ENCODE measurements around the gene AQR. TPM values are rescaled to one million over a fixed set of nuclear protein-coding genes. Genes with fewer than 3 reads are reported as not detected.

The AQR gene
- total and polyA plus RNA-seq, 2 of the 13 experiments (the other 11 are each of a cell fraction or from before 2014, with no cell fraction given): 18.7 to 31.3 TPM

GRCh38 chr15:34802371-34802770 lies 167.2 kb downstream of the AQR start:
- no peak overlapping the region for H3K4me2 ChIP-seq (ENCODE audit: low read depth, low read length)
- ChIA-PET CTCF (ENCODE audit: low intra/inter-chr PET ratio, low total read pairs) (no interaction called here), POLR2A (no interaction called here)
- ATAC-seq: no peak
- no peaks in the 10 kb centered on the region for H3K36me3 ChIP-seq (replicated peaks in 1 of 2; ENCODE audit: control insufficient read depth in 1 of 2, insufficient read depth in 2 of 2, low read length in 2 of 2)
- no peak for FAIRE-seq
- H3K27me3 ChIP-seq (ENCODE audit: control insufficient read depth in 1 of 2, insufficient read depth in 2 of 2, low read length in 2 of 2): peaks cover 0 to 22% of the 10 kb centered on the region in 2 experiments; a peak in 3 of 5 replicates
- H2AFZ ChIP-seq (ENCODE audit: low read length): no peak overlapping the region
- no TSS peak for BruUV-seq (replicated peaks)
- no peak overlapping the region for H3K27ac ChIP-seq (ENCODE audit: extremely low read length, insufficient read depth, low read length)
- H3K9ac ChIP-seq (ENCODE audit: insufficient read depth, low read depth, low read length): no peak overlapping the region
- no peaks in the 10 kb centered on the region for H4K20me1 ChIP-seq (ENCODE audit: insufficient read depth, low read length)
- H3K79me2 ChIP-seq (ENCODE audit: insufficient read depth, low read length): no peaks in the 10 kb centered on the region
- intact Hi-C loops (cut with micrococcal nuclease; ENCODE audit: unreplicated experiment) (no loop called here), in situ Hi-C loops (cut with HindIII; ENCODE audit: extremely low pct_ligation_motif_present, low pct_unique_long_range_greater_than_20kb) (no loop called here)
- WGBS (ENCODE audit: low lambda C conversion rate): 27% methylated on average over 1 of the region's 1 CpG
- H3K4me1 ChIP-seq (ENCODE audit: insufficient read depth, low read length): 0 out of 2 replicates have a peak, but pooled peaks cover 8% of the 10 kb centered on the region
- DNase-seq (ENCODE audit: low spot score): no peak
- no peaks in the 10 kb centered on the region for H3K9me3 ChIP-seq (ENCODE audit: low read length)
- no peak overlapping the region for H3K4me3 ChIP-seq (replicated peaks in 1 of 3; ENCODE audit: insufficient read depth in 1 of 3, low read depth in 2 of 3, low read length in 3 of 3)
- TF ChIP-seq ZNF7 (CRISPR knock-in tag; IDR thresholded peaks at IDR 0.05) (no peak), ADNP (CRISPR knock-in tag; IDR thresholded peaks at IDR 0.05) (no peak), SIN3A (IDR thresholded peaks at IDR 0.05; ENCODE audit: borderline replicate concordance, low read depth, low read length) (no peak), NCOA1 (CRISPR knock-in tag; IDR thresholded peaks at IDR 0.05) (no peak), SETDB1 (CRISPR knock-in tag; IDR thresholded peaks at IDR 0.05; ENCODE audit: borderline replicate concordance) (no peak), JUN (CRISPR knock-in tag; IDR thresholded peaks at IDR 0.05) (no peak), ZBTB25 (CRISPR knock-in tag; IDR thresholded peaks at IDR 0.05) (no peak), ZNF616 (CRISPR knock-in tag; IDR thresholded peaks at IDR 0.05; ENCODE audit: low read depth) (no peak), PCBP2 (optimal IDR thresholded peaks at IDR 0.05; ENCODE audit: low read depth, low read length, poor library complexity, severe bottlenecking) (no peak), ZFP36L1 (CRISPR knock-in tag; IDR thresholded peaks at IDR 0.05) (no peak), ZNF33A (CRISPR knock-in tag; IDR thresholded peaks at IDR 0.05; ENCODE audit: borderline replicate concordance) (no peak), ZNF235 (CRISPR knock-in tag; IDR thresholded peaks at IDR 0.05; ENCODE audit: borderline replicate concordance) (no peak), NFRKB (IDR thresholded peaks at IDR 0.05) (no peak), PAWR (CRISPR knock-in tag; IDR thresholded peaks at IDR 0.05; ENCODE audit: borderline replicate concordance) (no peak), ZNF552 (CRISPR knock-in tag; IDR thresholded peaks at IDR 0.05; ENCODE audit: borderline replicate concordance) (no peak), ZXDC (CRISPR knock-in tag; IDR thresholded peaks at IDR 0.05) (no peak), PLSCR1 (CRISPR knock-in tag; IDR thresholded peaks at IDR 0.05; ENCODE audit: borderline replicate concordance) (no peak), PLRG1 (conservative IDR thresholded peaks at IDR 0.05) (no peak)
- TF ChIP-seq, protein P1, sequence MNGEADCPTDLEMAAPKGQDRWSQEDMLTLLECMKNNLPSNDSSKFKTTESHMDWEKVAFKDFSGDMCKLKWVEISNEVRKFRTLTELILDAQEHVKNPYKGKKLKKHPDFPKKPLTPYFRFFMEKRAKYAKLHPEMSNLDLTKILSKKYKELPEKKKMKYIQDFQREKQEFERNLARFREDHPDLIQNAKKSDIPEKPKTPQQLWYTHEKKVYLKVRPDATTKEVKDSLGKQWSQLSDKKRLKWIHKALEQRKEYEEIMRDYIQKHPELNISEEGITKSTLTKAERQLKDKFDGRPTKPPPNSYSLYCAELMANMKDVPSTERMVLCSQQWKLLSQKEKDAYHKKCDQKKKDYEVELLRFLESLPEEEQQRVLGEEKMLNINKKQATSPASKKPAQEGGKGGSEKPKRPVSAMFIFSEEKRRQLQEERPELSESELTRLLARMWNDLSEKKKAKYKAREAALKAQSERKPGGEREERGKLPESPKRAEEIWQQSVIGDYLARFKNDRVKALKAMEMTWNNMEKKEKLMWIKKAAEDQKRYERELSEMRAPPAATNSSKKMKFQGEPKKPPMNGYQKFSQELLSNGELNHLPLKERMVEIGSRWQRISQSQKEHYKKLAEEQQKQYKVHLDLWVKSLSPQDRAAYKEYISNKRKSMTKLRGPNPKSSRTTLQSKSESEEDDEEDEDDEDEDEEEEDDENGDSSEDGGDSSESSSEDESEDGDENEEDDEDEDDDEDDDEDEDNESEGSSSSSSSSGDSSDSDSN (CRISPR knock-in tag; IDR thresholded peaks at IDR 0.05): no peak
